GM12878 (cell line): ENCODE results near the gene MAP3K5.

Experiments
- CBX3 ChIP-seq: fragments of 200-600 bp; sonication (generic); IDR thresholded peaks from 2 replicates; pipeline ENCODE4 v1.6.1; 2016; ENCODE audit warnings: low read depth, borderline replicate concordance
- SIN3A ChIP-seq: IDR thresholded peaks from 2 replicates; pipeline ENCODE4 v1.6.1; 2012; ENCODE audit warnings: low read depth, low read length, improper control_type of control experiment

GRCh38 chr6:136528477-136528876 is 263.8 kb downstream of the MAP3K5 start:
- TF ChIP-seq CBX3 (no peak), SIN3A (no peak)
